HG03103 (cell line): Measurements from ENCODE around the gene MRGPRX2.

Experiments
- ATAC-seq: cut with Tn5 transposase; IDR thresholded peaks from one replicate; pipeline ENCODE4 v1.9.1; 2021; ENCODE audit warnings: low read depth; ENCODE audit not compliant: unreplicated experiment

MRGPRX2 gene

DNA sequence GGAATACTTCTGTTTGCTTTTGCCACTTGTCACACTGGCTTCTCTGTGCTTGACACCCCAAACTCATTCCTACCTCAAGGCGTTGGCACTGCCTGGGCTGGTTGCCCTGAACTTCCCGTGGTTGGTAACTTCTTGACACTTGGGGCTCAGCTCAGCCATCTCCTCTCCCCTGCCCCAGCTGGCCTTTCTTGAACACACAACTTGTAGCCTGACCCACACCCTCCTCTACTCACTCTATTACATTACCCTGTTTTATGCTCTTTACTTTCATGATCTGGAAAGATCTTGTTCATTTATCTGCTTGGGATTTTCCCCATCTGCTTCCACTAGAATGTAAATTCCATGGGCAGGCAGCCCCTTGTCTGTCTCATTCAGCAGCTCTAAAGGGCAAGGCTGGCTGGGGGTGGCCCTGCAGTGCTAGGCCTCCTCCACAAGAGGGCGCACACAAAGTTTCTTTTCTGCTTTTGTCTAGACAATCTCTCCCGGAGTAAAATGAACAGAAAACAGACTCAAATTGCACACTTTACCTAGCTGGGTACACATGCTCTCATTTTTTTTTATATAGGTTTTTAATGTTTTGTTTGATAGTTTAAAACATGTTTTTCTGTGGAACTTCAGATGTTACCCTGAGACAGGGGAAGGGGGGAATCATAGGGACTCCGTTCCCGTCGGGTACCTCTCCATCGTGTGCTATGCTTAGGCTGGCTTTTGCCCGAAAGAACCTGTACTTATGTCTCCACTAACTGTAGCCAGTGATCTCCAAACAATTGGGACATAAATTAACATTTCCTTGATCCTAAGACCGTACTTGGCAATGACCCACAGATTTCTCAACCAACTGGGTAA is 16.4 kb upstream of the MRGPRX2 start:
- peak; percentile 65 for ATAC-seq

DNA sequence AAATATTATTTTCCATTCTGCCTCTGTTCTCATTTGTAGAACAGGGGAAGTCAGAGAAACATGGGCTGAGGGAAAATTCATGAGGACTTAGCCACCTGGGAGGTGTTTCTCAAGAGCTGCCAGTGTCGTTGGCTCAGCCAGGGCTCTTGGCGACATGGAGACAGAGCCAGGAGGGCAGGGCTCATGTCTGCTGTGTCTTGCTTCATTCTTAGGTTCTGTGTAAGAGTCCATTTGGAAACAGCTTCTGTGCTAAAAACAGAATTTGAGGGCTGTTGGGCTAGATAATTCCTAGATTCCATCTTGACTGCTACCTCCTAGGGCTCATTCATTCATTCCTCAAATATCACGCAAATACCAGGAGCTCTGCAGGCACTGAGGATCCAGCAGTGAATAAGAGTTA is 15.1 kb upstream of the MRGPRX2 start:
- no peak for ATAC-seq

DNA sequence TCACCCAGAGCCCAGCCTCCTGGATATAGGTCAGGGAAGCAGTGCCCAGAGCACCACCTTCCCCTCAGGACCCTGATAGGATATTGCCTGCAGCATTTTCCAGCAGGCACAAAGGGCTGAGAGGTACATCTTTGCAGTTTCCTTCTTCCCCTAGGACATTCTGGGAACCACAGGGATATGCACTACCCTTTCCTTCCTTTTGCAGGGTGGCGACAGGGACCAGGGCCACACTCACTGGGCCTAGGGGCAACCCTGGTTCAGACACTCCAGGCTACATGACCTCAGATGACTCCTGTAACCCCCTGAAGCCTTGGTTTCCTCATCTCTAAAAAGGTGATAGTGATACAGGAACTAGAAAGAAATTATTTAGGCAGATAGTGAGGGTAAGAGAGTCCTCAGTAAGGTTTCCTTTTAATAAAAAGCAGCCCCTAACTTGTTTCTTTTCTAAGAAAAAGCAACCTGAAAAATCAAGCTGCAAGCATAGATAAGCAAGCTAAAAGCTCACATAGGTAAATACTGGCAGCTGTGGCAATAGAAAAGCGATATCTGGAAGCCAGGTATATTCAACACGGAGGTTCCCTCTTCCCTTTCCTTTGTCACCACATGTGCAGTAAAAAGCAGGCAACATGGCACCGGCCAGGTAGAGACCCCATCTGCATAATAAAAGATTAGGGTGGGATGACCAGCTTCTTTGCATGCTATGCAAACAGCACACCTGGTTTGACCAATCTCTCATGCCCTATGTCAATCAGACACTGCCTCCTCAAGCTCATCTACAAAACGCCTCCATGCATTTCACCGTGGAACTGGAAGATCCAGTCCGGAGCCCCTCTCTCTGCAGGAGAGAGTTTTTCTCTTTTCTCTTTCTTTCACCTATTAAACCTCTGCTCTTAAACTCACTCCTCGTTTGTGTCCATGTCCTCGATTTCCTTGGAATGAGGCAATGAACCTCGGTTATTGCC is 13.2 kb upstream of the MRGPRX2 start:
- no peak for ATAC-seq

DNA sequence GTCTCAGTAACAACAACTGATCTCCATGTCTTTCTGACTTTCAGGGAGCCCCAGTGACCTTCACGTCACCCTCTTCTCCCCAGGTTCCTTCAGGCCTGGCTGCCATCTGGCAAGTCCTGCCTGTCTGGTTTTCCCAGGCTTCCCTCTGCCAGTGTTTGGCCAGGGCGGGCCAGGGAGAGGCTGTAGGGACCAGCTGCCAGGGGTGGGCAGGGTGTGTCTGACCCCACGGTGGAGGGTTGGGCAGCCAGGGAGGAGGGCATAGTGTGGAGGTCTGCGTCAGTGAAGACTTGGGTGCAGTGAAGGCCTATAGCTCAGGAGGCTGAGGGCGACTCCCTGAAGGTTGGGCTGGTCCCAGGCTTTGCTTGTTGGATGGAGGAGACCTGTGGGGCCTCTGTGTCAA is 11.9 kb upstream of the MRGPRX2 start:
- ATAC-seq = no peak

DNA sequence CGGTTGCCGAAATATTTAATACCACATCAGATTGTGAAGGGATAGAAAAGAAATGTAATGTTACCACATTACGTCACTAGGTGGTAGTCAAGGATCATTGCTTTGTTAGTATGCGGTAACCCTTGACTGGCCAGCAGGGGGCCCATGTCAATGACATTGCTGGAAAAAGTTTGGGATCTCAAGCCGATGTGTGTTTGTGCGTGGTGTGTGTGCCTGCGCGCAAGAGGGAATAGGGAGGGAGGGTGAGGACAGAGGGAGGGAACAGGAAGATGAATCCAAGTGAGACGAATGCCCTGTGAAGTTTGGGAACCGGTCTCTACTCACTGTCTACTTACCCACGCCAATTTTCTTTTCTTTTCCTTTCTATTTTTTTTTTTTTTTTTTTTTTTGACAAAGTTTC is 10.7 kb upstream of the MRGPRX2 start:
- ATAC-seq = peak; percentile 96

DNA sequence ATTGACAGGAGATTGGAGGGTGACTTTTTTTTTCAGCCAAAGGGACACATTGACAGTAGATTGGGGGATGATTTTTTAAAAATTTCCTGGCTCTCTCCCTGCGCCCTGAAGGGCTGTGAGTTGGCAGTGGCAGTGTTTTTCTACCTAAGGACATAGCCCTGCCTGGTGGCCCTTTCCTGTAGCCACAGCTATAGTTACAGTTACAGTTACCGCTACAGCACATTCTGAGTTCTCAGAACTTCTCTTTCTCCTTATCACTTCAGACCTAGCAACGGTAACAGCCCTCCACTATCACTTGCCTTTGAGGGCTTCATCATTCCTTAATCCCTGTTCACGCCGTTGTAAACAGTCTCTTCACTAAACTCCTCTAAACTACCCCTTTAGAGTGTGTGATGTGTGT is 684 bp downstream of the MRGPRX2 start:
- no peak for ATAC-seq

DNA sequence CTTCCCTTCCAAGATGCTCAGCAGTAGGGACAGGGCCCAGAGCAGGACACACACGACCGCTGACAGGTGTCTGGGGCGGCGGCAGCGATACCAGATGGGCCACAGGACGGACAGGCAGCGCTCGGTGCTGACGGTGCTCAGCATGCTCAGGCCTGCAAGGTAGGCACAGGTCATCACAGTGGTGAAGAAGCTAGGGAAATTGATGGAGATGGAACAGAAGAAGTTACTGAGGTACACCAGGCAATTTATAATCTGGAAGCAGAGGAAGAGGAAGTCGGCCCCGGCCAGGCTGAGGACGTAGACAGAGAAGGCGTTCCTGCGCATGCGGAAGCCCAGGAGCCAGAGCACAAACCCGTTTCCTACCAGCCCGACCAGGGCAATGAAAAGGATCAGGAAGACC is 4.6 kb downstream of the MRGPRX2 start:
- no peak for ATAC-seq

DNA sequence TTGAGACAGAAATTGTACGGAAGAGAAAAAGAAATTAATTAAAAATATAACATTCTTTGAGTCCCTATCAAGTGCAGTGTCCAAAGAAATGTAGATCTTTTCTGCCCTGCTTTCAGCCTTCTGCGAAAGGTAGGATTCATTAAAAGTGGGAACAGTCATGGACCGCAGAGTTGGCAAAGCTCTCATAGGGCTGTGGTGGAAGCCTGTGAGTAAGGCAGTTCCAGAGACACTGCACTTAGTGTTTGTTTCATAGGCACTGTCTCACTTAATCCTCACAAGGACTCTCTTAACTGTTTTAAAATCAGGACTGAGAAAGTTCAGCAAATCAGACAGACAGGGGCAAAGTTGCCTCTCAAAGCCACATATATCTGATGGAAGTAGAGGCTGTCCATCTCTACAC is 5.5 kb downstream of the MRGPRX2 start:
- ATAC-seq = no peak

DNA sequence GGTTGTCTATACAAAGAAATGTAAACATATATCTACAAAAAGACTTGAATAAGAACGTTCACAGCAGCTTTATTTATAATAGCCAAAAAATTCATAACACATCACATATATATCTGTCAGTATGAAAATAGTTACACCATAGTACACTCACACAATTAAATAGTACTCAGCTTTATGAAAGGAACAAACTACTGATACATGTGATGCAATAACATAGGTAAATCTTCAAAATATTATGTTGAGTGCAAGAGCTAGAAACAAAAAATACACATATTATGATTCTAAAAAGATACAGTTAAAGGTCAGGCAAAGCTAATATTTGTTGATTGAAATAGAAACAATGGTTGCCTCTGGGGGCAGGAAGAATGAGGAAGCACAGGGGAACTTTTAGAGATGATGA is 6.6 kb downstream of the MRGPRX2 start:
- ATAC-seq = no peak

DNA sequence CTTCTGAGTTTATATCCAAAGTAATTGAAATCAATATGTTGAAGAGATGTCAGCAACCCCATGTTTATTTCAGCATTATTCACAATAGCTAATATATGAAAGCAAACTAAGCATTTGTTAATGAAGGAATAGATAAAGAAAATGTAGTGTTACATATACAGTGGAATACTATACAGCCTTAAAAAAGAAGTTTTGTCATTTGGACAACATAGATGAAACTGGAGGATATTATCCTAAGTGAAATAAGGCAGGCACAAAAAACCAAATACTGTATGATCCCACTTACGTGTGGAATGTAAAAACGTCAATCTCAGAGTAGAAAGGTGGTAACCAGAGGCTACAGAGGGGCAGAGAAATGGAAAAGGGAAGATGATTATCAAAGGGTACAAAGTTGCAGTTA is 10.2 kb downstream of the MRGPRX2 start:
- no peak for ATAC-seq

DNA sequence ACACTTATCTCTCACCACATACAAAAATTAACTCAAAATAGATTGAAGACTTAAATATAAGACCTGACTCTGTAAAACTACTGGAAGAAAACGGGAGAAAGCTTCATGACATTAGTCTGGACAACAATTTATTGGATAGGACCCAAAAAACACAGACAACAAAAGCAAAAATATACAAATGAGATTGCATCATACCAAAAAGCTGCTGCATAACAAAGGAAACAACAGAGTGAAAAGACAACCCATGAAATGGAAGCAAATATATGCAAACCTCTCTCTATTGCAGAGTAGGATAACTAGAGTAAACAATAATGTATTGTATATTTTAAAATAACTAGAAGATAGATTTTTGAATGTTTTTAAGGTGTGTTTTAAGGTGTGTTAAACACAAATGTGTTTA is 11.2 kb downstream of the MRGPRX2 start:
- ATAC-seq = no peak

DNA sequence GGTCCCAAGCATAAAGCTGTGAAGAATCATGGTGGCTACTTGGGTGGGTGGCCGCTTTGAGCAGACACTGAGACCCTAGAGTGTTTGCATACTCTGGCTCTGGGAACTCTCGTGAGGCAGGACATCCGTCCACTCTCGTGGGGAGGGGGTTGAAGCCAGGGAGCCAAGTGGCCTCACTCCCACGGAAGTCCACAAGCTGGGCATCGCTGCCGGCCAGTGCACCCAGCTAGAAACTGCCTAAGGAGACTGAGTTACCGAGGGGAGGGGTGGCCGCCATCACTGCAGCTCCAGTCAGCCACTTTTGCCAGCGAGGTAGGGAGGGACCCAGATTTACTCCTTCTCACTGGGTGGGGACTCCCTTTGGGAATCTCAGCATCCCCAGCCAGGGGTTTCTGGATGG is 20.5 kb downstream of the MRGPRX2 start:
- ATAC-seq = no peak

DNA sequence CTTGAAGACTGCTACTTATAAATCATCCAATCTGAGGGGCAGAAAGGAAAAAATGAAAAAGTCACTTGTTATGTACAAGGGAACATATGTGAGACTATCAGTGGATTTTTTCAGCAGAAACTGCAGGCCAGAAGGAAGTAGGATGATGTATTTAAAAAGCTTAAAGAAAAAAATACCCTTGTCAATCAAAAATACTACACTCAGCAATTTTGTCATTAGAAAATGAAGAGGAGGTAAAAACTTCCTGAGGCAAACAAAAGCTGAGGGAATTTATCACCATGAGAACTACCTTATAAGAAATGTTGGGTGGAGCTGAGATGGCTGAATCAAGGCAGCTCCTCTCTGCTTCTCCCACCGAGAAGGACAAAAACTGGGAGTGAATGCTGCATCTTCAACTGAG is 21.1 kb downstream of the MRGPRX2 start:
- no peak for ATAC-seq

DNA sequence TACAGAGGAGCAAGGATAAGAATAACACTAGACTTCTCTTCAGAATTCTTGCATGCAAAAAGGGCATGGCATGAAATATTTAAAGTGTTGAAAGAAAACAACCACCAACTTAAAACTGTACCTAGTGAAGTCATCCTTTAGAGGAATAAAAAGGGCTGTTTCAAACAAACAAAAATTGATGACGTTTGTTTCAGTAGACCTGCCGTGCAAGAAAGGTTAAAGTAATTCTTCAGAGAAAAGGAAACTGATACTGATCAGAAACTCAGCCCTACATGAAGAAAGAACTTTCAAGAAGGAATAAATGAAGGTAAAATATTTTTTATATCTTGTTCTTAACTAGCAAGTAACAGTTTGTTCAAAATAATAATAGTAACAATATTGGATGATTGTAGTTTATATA is 27.5 kb downstream of the MRGPRX2 start:
- no peak for ATAC-seq

DNA sequence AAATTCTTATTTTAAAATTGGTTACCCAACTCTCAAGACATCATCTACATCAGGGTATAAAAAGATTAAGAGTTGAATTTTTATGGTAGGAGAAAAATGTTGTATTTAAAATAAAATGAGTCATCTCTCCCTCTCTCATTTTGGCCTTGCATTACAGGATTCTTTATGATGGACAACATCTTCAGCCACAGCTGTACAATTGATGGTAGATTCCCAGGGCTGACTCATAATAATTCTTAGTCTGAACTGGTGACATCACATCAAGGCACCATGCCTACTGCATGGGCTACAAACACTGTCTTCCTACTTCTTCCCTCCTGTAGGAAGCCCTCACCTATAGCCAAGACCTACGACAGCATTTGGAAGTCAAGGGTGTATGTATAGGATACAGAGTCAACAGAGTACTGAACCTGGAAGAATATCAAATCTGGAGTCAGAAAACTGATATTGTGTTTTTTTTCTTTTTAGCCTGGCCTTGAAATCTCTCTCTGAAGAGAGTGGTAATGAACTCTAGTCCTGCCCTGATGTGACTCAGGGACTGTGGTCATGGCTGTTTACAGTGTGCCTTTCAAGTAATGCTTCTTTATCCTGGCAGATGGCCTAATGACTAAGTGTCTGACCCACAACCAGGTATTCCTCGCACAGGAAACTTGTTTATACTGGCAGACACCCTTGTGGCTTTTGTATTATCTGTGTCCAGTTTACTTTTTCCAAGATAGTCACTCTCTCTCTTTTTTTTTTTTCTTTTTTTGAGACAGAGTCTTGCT is 32.5 kb downstream of the MRGPRX2 start:
- ATAC-seq = no peak

DNA sequence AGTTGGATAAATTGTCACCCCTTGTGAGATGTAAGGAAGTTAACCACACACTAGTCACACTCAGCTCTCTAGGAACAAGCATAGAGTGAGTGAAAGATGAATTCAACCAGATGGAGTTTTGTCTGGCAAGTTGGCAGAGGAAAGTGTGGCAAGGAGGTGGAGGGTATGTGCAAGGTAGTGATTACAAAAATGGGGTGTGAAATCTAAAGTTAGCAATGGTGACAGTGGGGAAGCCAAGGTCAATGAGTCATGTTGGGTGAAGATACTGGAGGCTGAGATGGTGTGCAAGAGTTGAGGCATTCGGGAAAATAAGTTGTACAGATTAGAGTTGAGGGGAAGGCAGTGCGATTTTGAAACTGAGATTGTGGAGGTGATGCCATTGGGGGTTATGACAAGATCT is 33.7 kb downstream of the MRGPRX2 start:
- no peak for ATAC-seq

DNA sequence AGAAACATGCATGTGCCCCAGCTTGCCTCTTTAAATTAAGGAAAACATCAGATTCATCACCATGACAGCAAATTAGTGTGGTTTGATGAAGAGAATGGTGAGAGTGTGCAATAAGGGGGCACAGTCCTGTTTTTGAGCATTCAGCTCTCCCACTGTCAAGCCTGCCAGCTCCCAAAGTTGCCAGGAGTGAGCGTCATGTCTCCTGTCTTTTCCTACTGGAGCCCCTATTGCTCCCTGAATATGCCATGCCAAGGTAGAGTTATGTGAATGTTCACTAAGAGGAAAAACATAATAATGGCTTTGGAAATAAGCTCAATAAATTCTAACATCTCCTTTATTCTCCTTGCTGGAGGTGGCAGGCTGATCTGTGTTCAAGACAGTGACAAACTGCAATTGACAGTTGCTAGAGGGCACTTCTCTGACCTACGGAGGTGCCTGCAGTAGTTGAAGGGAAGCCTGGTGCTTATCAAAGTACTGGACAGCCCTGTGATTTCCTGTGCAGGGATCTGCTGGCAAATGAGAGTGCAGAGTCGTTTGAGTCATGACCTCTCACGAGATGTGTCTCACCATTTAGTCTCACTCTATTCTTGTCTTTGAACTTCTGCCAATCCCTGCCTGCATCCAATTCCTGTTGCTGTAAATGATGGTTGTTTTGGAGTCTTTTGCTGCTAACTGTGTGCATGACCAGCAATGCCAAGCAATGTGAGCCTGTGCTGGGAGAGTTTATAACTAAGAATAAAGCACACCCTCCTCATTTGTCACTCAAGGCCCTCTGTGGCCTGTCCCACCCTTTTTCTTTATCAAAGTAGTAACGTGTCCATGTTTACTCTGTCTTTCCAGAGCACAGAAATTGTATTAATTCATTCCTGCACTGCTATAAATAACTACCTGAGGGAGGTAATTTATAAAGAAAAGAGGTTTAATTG is 34.8 kb downstream of the MRGPRX2 start:
- ATAC-seq = no peak

DNA sequence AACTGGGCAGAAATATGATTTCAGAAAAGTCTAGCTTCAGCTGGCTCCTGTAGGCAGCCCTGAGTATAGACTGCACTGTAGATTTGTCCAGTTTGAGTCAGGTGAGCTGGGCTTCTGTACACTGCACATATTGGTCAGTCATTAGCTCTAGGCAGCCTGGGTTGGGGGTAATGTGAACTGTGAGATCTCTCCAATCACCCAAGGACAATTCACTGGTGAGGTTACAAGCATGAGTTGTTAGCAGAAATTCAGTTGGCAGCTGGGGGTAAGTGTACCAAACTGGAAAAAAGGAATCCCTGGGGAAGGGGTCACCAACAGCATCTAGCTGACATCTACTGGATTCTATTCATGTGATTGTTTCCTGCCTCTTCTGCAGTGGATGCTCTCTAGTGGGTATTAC is 39.7 kb downstream of the MRGPRX2 start:
- no peak for ATAC-seq

DNA sequence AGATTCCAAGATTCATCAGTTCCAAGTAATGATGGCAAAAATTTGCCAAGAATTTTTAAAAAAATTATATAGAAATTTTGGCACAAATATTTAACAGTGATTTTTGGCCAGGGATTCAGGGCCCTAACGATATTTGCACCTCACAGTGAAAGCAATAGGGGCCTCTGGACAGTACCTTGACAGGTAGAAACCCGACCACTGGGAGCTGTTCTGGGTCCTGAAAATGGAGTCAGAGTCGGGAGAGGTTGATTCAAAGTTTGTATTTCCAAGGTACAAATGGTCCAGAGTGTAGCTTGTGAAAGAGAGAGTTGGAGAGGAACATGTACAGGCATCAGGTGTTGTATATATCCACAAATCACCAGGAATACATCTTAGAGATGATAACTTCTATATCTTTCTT is 41.6 kb downstream of the MRGPRX2 start:
- no peak for ATAC-seq
